VCaP (cell line): ENCODE measurements around the gene LRRC75B.

Experiments
- H3K27ac ChIP-seq: fragments of 450-650 bp; 2 replicates; pipeline ENCODE4 v1.5.1; 2017
- CTCF ChIP-seq: fragments of 450-650 bp; conservative IDR thresholded peaks from 2 replicates; pipeline ENCODE4 v1.5.1; 2017; ENCODE audit warnings: mild to moderate bottlenecking, moderate library complexity

LRRC75B gene

GRCh38 chr22:24576778-24577177 lies 16.1 kb downstream of the LRRC75B start:
- no peak for TF ChIP-seq CTCF

GRCh38 chr22:24571266-24571665 lies 21.6 kb downstream of the LRRC75B start:
- no peak overlapping the region for H3K27ac ChIP-seq
- TF ChIP-seq CTCF, result no peak

More at GRCh38 chr22:24576778-24577177, 16.1 kb downstream of the LRRC75B start:
- peak overlapping the region; percentile 96 for H3K27ac ChIP-seq

- no peak overlapping the region for H3K27ac ChIP-seq
- TF ChIP-seq CTCF, result no peak
Observed at GRCh38 chr22:24567668-24568067, 25.2 kb downstream of the LRRC75B start.

- no peak overlapping the region for H3K27ac ChIP-seq
- TF ChIP-seq CTCF, result no peak
Observed at GRCh38 chr22:24566899-24567511, 25.9 kb downstream of the LRRC75B start.

GRCh38 chr22:24565077-24565476 lies 27.8 kb downstream of the LRRC75B start:
- H3K27ac ChIP-seq, result no peak overlapping the region
- TF ChIP-seq CTCF, result no peak

GRCh38 chr22:24564376-24565058 lies 28.4 kb downstream of the LRRC75B start:
- no peak overlapping the region for H3K27ac ChIP-seq
- no peak for TF ChIP-seq CTCF

GRCh38 chr22:24563246-24563645 lies 29.6 kb downstream of the LRRC75B start:
- no peak for TF ChIP-seq CTCF

More at GRCh38 chr22:24563246-24563645, 29.6 kb downstream of the LRRC75B start:
- H3K27ac ChIP-seq, result no peak overlapping the region
